Measurements from ENCODE around the gene CCDC81. TPM values are rescaled to one million over a fixed set of nuclear protein-coding genes. Genes with fewer than 3 reads are reported as not detected.

The CCDC81 gene
- total and polyA plus RNA-seq, 9 of the 15 experiments (the other 6 are each of a cell fraction or from before 2014, with no cell fraction given) = 0.16 to 1.0 (median 0.41) TPM

- TF ChIP-seq BCOR (IDR thresholded peaks at IDR 0.05) (no peak), ZNF41 (CRISPR knock-in tag; conservative IDR thresholded peaks at IDR 0.05) (no peak), POU5F1 (IDR thresholded peaks at IDR 0.05; ENCODE audit: borderline replicate concordance, low read depth, low read length, partially characterized antibody) (no peak), ZNF217 (CRISPR knock-in tag; IDR thresholded peaks at IDR 0.05) (no peak), CEBPG (CRISPR knock-in tag; IDR thresholded peaks at IDR 0.05) (no peak), CEBPG (tag; conservative IDR thresholded peaks at IDR 0.05 in 1 of 2, IDR thresholded peaks at IDR 0.05 in 1 of 2) (no peak), RBM34 (IDR thresholded peaks at IDR 0.05; ENCODE audit: borderline replicate concordance, insufficient read depth, low read length) (no peak), CBX2 (IDR thresholded peaks at IDR 0.05; ENCODE audit: insufficient read depth, low read length, poor library complexity, severe bottlenecking) (no peak)
- ChIA-PET CTCF (ENCODE audit: low intra/inter-chr PET ratio) (no interaction called here), POLR2A (no interaction called here)
- Histone ChIP-seq H3K9me1 (ENCODE audit: control insufficient read depth, insufficient read depth, low read length) (no peaks in the 10 kb centered on the region), H3K9me3 (replicated peaks; ENCODE audit: control insufficient read depth, insufficient read depth, low read depth, low read length) (no peaks in the 10 kb centered on the region), H2AFZ (ENCODE audit: low read depth, low read length) (no peak overlapping the region), H3K4me2 (ENCODE audit: insufficient read depth, low read length) (no peak overlapping the region), H3K27me3 (ENCODE audit: control insufficient read depth in 2 of 2, insufficient read depth in 2 of 2, low read length in 2 of 2) (no peaks in the 10 kb centered on the region), H3K79me2 (ENCODE audit: control insufficient read depth, insufficient read depth, low read length) (no peaks in the 10 kb centered on the region), H3K4me3 (no peak overlapping the region), H3K36me3 (ENCODE audit: control insufficient read depth, insufficient read depth, low read length) (no peaks in the 10 kb centered on the region), H4K20me1 (replicated peaks; ENCODE audit: control insufficient read depth, insufficient read depth, low read length) (no peaks in the 10 kb centered on the region), H3K9ac (ENCODE audit: insufficient read depth in 1 of 2, low read depth in 2 of 2, low read length in 2 of 2) (no peak overlapping the region), H3K27ac (ENCODE audit: extremely low read depth, low read depth, low read length) (no peak overlapping the region), H3K4me1 (replicated peaks in 1 of 2; ENCODE audit: control insufficient read depth in 2 of 2, insufficient read depth in 2 of 2, low read length in 2 of 2) (no peaks in the 10 kb centered on the region)
- 30% methylated on average over 2 of the region's 2 CpGs for WGBS (ENCODE audit: insufficient coverage, low coverage, missing lambda C conversion rate)
- intact Hi-C loops (cut with micrococcal nuclease) = no loop called here
- DNase-seq (ENCODE audit: extremely low read depth in 1 of 4, low spot score in 3 of 4) = no peak
- no TSS peak for BruUV-seq (replicated peaks)
- no peak for ATAC-seq
- no peak for FAIRE-seq
- in situ Hi-C loops (cut with MboI) = no loop called here
Measured at GRCh38 chr11:86386746-86387145, 12.1 kb downstream of the CCDC81 start.
